ENCODE data around the gene HTR2B. TPM values are rescaled to one million over a fixed set of nuclear protein-coding genes. Genes with fewer than 3 reads are reported as not detected.

The HTR2B gene
- total RNA-seq, 1 experiment from 2014 or later = not detected

- TF ChIP-seq, protein P1, sequence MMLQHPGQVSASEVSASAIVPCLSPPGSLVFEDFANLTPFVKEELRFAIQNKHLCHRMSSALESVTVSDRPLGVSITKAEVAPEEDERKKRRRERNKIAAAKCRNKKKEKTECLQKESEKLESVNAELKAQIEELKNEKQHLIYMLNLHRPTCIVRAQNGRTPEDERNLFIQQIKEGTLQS (IDR thresholded peaks at IDR 0.05) = no peak
- no peak for TF ChIP-seq MAX (IDR thresholded peaks at IDR 0.05)
- TF ChIP-seq CBX3 (IDR thresholded peaks at IDR 0.05; ENCODE audit: low read depth) = no peak
- TF ChIP-seq SRF (IDR thresholded peaks at IDR 0.05; ENCODE audit: low read depth) = no peak
- no peak for TF ChIP-seq ZNF274 (IDR thresholded peaks at IDR 0.05; ENCODE audit: low read depth, low read length)
- TF ChIP-seq ZFX (IDR thresholded peaks at IDR 0.05) = no peak
- TF ChIP-seq JUND (IDR thresholded peaks at IDR 0.05) = no peak
Observed at GRCh38 chr2:231093933-231094332, 30.9 kb downstream of the HTR2B start (continued).

GRCh38 chr2:231088754-231089153 is 36.1 kb downstream of the HTR2B start:
- no peaks in the 10 kb centered on the region for H3K9me3 ChIP-seq (ENCODE audit: control insufficient read depth in 1 of 2, insufficient read depth in 1 of 2, low read depth in 1 of 2, low read length in 2 of 2)
- no TSS peak for BruUV-seq (replicated peaks)
- DNase-seq (ENCODE audit: low read depth, low spot score) = no peak
- H3K4me2 ChIP-seq (ENCODE audit: low read length) = no peak overlapping the region
- H3K27ac ChIP-seq (ENCODE audit: low read depth, low read length) = no peak overlapping the region
- peaks cover 38 to 42% of the 10 kb centered on the region in 2 experiments for H3K36me3 ChIP-seq (ENCODE audit: control insufficient read depth in 1 of 2, insufficient read depth in 2 of 2, low read length in 2 of 2)
- H3K4me1 ChIP-seq (ENCODE audit: control insufficient read depth in 1 of 2, insufficient read depth in 2 of 2, low read length in 2 of 2) = no peaks in the 10 kb centered on the region
- TF ChIP-seq ZNF274 (IDR thresholded peaks at IDR 0.05; ENCODE audit: low read depth, low read length) = no peak
- no peak for TF ChIP-seq JUND (IDR thresholded peaks at IDR 0.05)
- TF ChIP-seq TCF7L2 (IDR thresholded peaks at IDR 0.05; ENCODE audit: borderline replicate concordance, extremely low read depth, insufficient read depth, insufficient read length) = no peak
- TF ChIP-seq SRF (IDR thresholded peaks at IDR 0.05; ENCODE audit: low read depth) = no peak
- no peak for TF ChIP-seq SP1 (IDR thresholded peaks at IDR 0.05; ENCODE audit: low read depth)
- no peak for TF ChIP-seq EZH2phosphoT487 (IDR thresholded peaks at IDR 0.05; ENCODE audit: borderline replicate concordance)
- no peak for TF ChIP-seq RAD21 (IDR thresholded peaks at IDR 0.05; ENCODE audit: low read depth)
- no peak for TF ChIP-seq CEBPB (IDR thresholded peaks at IDR 0.05; ENCODE audit: low read depth)
- H3K9ac ChIP-seq (ENCODE audit: low read length) = no peak overlapping the region
- H3K4me3 ChIP-seq (replicated peaks in 1 of 2; ENCODE audit: low read depth in 1 of 2, low read length in 2 of 2) = no peak overlapping the region
- H4K20me1 ChIP-seq (ENCODE audit: insufficient read depth) = peaks cover 4% of the 10 kb centered on the region; the same call in 1 of the 2 replicates
- peaks cover 19% of the 10 kb centered on the region for H3K79me2 ChIP-seq (ENCODE audit: insufficient read depth, low read length)
- ChIA-PET CTCF (interaction anchor here (0.9 kb wide), 1 partner anchor 14 kb away, joined by 3 read pairs; no protein-coding TSS in a partner anchor), RAD21 (ENCODE audit: low non-redundant PET in 1 of 2, low total read pairs in 2 of 2, uncharacterized antibody in 2 of 2, unreplicated experiment in 2 of 2) (no interaction called here), POLR2A (no interaction called here)
- H2AFZ ChIP-seq (ENCODE audit: low read depth, low read length, poor library complexity, severe bottlenecking) = no peak overlapping the region
- intact Hi-C loops (cut with micrococcal nuclease) = no loop called here
- no peaks in the 10 kb centered on the region for H3K9me2 ChIP-seq (ENCODE audit: insufficient read depth)
- ATAC-seq = no peak
- H3K27me3 ChIP-seq (ENCODE audit: insufficient read depth, low read length) = no peaks in the 10 kb centered on the region
